HUES64 (cell line): ENCODE measurements around the gene RALA.
A peak's percentile ranks its signal among the peaks of the same experiment; 100 is the strongest.

ENCODE experiments used
- H3K27ac ChIP-seq: 2 replicates; pipeline ENCODE4 v1.7.0; 2013; ENCODE audit warnings: low read depth, low read length, inconsistent platforms
- H3K27me3 ChIP-seq: 2 replicates; pipeline ENCODE4 v1.6.1; 2013; ENCODE audit warnings: mild to moderate bottlenecking, low read length; ENCODE audit not compliant: insufficient read depth
- H3K36me3 ChIP-seq: 2 replicates; pipeline ENCODE4 v1.6.1; 2013; ENCODE audit warnings: mild to moderate bottlenecking, low read length; ENCODE audit not compliant: insufficient read depth
- H3K4me1 ChIP-seq: 2 replicates; pipeline ENCODE4 v1.6.1; 2013; ENCODE audit warnings: mild to moderate bottlenecking, low read length, moderate library complexity; ENCODE audit not compliant: insufficient read depth
- H3K4me3 ChIP-seq: 2 replicates; pipeline ENCODE4 v1.5.1; 2013; ENCODE audit warnings: mild to moderate bottlenecking, low read length, moderate library complexity
- H3K9ac ChIP-seq: 2 replicates; pipeline ENCODE4 v1.6.1; 2013; ENCODE audit warnings: mild to moderate bottlenecking, low read depth, low read length
- H3K9me3 ChIP-seq: 2 replicates; pipeline ENCODE4 v1.6.1; 2013; ENCODE audit warnings: low read depth, low read length; ENCODE audit not compliant: insufficient read depth
- WGBS: fragments of 150-250, 120-280 bp; methylation state at CpG from one replicate; pipeline ENCODE4 v1.1.7; 2013; ENCODE audit warnings: missing lambda C conversion rate; 5-methylcytosine and 5-hydroxymethylcytosine counted together

RALA gene

GRCh38 chr7:39709029-39709428, 85.7 kb downstream of the RALA start:
- Histone ChIP-seq H3K4me3 (no peak overlapping the region), H3K4me1 (no peaks in the 10 kb centered on the region; the same call in 1 of the 2 replicates), H3K9ac (no peak overlapping the region), H3K36me3 (peaks cover 11% of the 10 kb centered on the region), H3K27me3 (no peaks in the 10 kb centered on the region), H3K27ac (no peak overlapping the region), H3K9me3 (peaks cover 6% of the 10 kb centered on the region)
- WGBS: 95% methylated on average over 5 of the region's 5 CpGs

GRCh38 chr7:39709768-39710311, 86.5 kb downstream of the RALA start:
- H3K36me3 ChIP-seq: peaks cover 11% of the 10 kb centered on the region
- WGBS: 86% methylated on average over 3 of the region's 3 CpGs
- H3K27me3 ChIP-seq: no peaks in the 10 kb centered on the region
- H3K4me1 ChIP-seq: no peaks in the 10 kb centered on the region; the same call in 1 of the 2 replicates
- H3K27ac ChIP-seq: 0 out of 2 replicates have a peak overlapping the region, but pooled peaks have one; percentile 16
- peaks cover 14% of the 10 kb centered on the region for H3K9me3 ChIP-seq
- H3K9ac ChIP-seq: no peak overlapping the region
- no peak overlapping the region for H3K4me3 ChIP-seq

GRCh38 chr7:39712751-39713150, 89.4 kb downstream of the RALA start:
- Histone ChIP-seq H3K27me3 (no peaks in the 10 kb centered on the region), H3K4me1 (no peaks in the 10 kb centered on the region; the same call in 1 of the 2 replicates), H3K9me3 (peaks cover 30% of the 10 kb centered on the region), H3K36me3 (no peaks in the 10 kb centered on the region; the same call in 1 of the 2 replicates), H3K27ac (no peak overlapping the region), H3K9ac (no peak overlapping the region), H3K4me3 (no peak overlapping the region)
- WGBS: 93% methylated on average over 1 of the region's 1 CpG

GRCh38 chr7:39714447-39715091, 91.2 kb downstream of the RALA start:
- Histone ChIP-seq H3K9ac (no peak overlapping the region), H3K4me1 (peaks cover 8% of the 10 kb centered on the region), H3K27me3 (no peaks in the 10 kb centered on the region), H3K36me3 (no peaks in the 10 kb centered on the region), H3K27ac (no peak overlapping the region), H3K4me3 (no peak overlapping the region), H3K9me3 (peaks cover 30% of the 10 kb centered on the region)
- WGBS: 100% methylated on average over 1 of the region's 1 CpG

GRCh38 chr7:39720586-39720985, 97.2 kb downstream of the RALA start:
- no peaks in the 10 kb centered on the region for H3K27me3 ChIP-seq
- no peak overlapping the region for H3K9ac ChIP-seq
- 0 out of 2 replicates have a peak overlapping the region, but pooled peaks have one; percentile 3 for H3K27ac ChIP-seq
- H3K36me3 ChIP-seq: no peaks in the 10 kb centered on the region
- H3K9me3 ChIP-seq: peaks cover 8% of the 10 kb centered on the region
- no peak overlapping the region; the same call in 1 of the 2 replicates for H3K4me3 ChIP-seq
- 85% methylated on average over 7 of the region's 7 CpGs for WGBS
- H3K4me1 ChIP-seq: peaks cover 33% of the 10 kb centered on the region

GRCh38 chr7:39721345-39721744, 98.0 kb downstream of the RALA start:
- Histone ChIP-seq H3K4me3 (0 out of 2 replicates have a peak overlapping the region, but pooled peaks have one; percentile 16), H3K36me3 (no peaks in the 10 kb centered on the region), H3K4me1 (peaks cover 33% of the 10 kb centered on the region), H3K27me3 (no peaks in the 10 kb centered on the region), H3K9me3 (peaks cover under 1% of the 10 kb centered on the region; the same call in 1 of the 2 replicates), H3K9ac (no peak overlapping the region), H3K27ac (0 out of 2 replicates have a peak overlapping the region, but pooled peaks have one; percentile 35)
- 100% methylated on average over 2 of the region's 3 CpGs for WGBS

GRCh38 chr7:39721919-39722597, 98.7 kb downstream of the RALA start:
- H3K9ac ChIP-seq: no peak overlapping the region
- H3K9me3 ChIP-seq: no peaks in the 10 kb centered on the region
- peaks cover 33% of the 10 kb centered on the region for H3K4me1 ChIP-seq
- 90% methylated on average over 14 of the region's 17 CpGs for WGBS
- no peaks in the 10 kb centered on the region for H3K27me3 ChIP-seq
- H3K27ac ChIP-seq: no peak overlapping the region
- no peaks in the 10 kb centered on the region for H3K36me3 ChIP-seq
- peak overlapping the region; percentile 16; the same call in 1 of the 2 replicates for H3K4me3 ChIP-seq

- no peak overlapping the region for H3K27ac ChIP-seq
- H3K4me3 ChIP-seq: no peak overlapping the region
- WGBS: 94% methylated on average over 3 of the region's 3 CpGs
- peaks cover 4% of the 10 kb centered on the region; the same call in 1 of the 2 replicates for H3K4me1 ChIP-seq
- H3K9me3 ChIP-seq: no peaks in the 10 kb centered on the region
- H3K27me3 ChIP-seq: peaks cover 14% of the 10 kb centered on the region; the same call in 1 of the 2 replicates
- no peaks in the 10 kb centered on the region for H3K36me3 ChIP-seq
- H3K9ac ChIP-seq: no peak overlapping the region
These were observed 104.0 kb downstream of the RALA start for GRCh38 chr7:39727231-39728012.

GRCh38 chr7:39732837-39733804, 109.7 kb downstream of the RALA start:
- peak overlapping the region; percentile 87 for H3K27ac ChIP-seq
- peak overlapping the region; percentile 54 for H3K4me3 ChIP-seq
- 7% methylated on average over 52 of the region's 52 CpGs for WGBS
- peaks cover 14% of the 10 kb centered on the region; the same call in 1 of the 2 replicates for H3K27me3 ChIP-seq
- H3K4me1 ChIP-seq: peaks cover 24% of the 10 kb centered on the region
- no peaks in the 10 kb centered on the region for H3K9me3 ChIP-seq
- H3K9ac ChIP-seq: peak overlapping the region; percentile 58
- no peaks in the 10 kb centered on the region for H3K36me3 ChIP-seq
